Fibroblast of lung (primary cell): ENCODE data around the gene SMARCC1.

Source experiments
- EZH2 ChIP-seq: IDR thresholded peaks from 2 replicates; pipeline ENCODE4 v1.5.1; 2012; ENCODE audit warnings: low read length, control low read depth, mild to moderate bottlenecking; ENCODE audit errors: missing control alignments
- TF ChIP-seq, protein P1 (sequence below), 2 donors: IDR thresholded peaks in 1 of 2; conservative IDR thresholded peaks in 1 of 2; 1 replicate in 1 of 2; 2 replicates in 1 of 2; pipeline ENCODE4 v1.5.1; 2011 to 2012; ENCODE audit warnings: low read length in 2 of 2, control low read depth in 1 of 2, inconsistent platforms in 1 of 2, low read depth in 1 of 2, mild to moderate bottlenecking in 1 of 2

DNA sequence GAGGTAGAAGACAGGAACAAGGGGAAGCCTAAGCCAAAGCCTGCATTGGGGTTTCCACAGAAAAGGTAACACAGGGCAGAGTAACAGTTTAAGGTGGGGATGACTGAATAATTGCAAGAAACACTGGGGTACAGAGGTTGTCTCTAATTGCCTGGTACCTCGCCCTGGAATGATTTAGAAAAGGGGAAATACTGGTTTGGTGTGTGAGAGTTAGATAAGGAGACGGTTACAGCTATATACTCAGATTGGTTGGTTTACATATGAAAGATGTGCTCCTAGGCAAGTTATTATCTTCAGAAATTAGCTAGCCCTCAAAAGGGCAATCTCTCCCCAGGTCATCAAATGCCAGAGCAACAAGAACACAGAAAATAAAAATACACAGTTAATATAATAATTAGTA lies 58.8 kb downstream of the SMARCC1 start:
- TF ChIP-seq, protein P1, sequence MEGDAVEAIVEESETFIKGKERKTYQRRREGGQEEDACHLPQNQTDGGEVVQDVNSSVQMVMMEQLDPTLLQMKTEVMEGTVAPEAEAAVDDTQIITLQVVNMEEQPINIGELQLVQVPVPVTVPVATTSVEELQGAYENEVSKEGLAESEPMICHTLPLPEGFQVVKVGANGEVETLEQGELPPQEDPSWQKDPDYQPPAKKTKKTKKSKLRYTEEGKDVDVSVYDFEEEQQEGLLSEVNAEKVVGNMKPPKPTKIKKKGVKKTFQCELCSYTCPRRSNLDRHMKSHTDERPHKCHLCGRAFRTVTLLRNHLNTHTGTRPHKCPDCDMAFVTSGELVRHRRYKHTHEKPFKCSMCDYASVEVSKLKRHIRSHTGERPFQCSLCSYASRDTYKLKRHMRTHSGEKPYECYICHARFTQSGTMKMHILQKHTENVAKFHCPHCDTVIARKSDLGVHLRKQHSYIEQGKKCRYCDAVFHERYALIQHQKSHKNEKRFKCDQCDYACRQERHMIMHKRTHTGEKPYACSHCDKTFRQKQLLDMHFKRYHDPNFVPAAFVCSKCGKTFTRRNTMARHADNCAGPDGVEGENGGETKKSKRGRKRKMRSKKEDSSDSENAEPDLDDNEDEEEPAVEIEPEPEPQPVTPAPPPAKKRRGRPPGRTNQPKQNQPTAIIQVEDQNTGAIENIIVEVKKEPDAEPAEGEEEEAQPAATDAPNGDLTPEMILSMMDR (conservative IDR thresholded peaks at IDR 0.05 in 1 of 2, IDR thresholded peaks at IDR 0.05 in 1 of 2; ENCODE audit: low read depth in 1 of 2, low read length in 2 of 2): no peak
- TF ChIP-seq EZH2: no peak
